ENCODE data around the gene RNF2.

- no peak for TF ChIP-seq CTCF (IDR thresholded peaks at IDR 0.05)
- TF ChIP-seq POLR2A (IDR thresholded peaks at IDR 0.05) = no peak
- TF ChIP-seq POLR2AphosphoS5 (IDR thresholded peaks at IDR 0.05) = no peak
These were observed 10.1 kb upstream of the RNF2 start for GRCh38 chr1:185035258-185035657.

All from suprapubic skin (tissue), 4 donors.